Central memory CD8-positive, alpha-beta T cell (primary cell): ENCODE measurements around the gene RAPGEF2.
"Not testable (repeated sequence)": the region's sequence is repeated elsewhere in the genome, so short reads cannot be mapped to it uniquely, and the experiment has no call there.

Source experiments
- ATAC-seq: fragments of 150-1000 bp; cut with Tn5 transposase; replicated peaks from 2 replicates; pipeline ENCODE4 v1.10.0; 2022; ENCODE audit warnings: mild to moderate bottlenecking, moderate FRiP score, moderate number of reproducible peaks; ENCODE audit not compliant: poor library complexity, severe bottlenecking; ENCODE audit errors: extremely low read depth
- DNase-seq, 2 donors: peaks; one replicate each; pipeline ENCODE4 v3.0.0; 2021; ENCODE audit warnings: low spot score in 2 of 2
- H3K27ac Mint-ChIP-seq: one replicate; pipeline ENCODE4 v1.8.0; 2022; ENCODE audit warnings: low read depth, mild to moderate bottlenecking, moderate library complexity, mixed read lengths
- H3K27me3 Mint-ChIP-seq: one replicate; pipeline ENCODE4 v1.8.0; 2022; ENCODE audit warnings: mixed read lengths
- H3K36me3 Mint-ChIP-seq: one replicate; pipeline ENCODE4 v1.8.0; 2022; ENCODE audit warnings: mild to moderate bottlenecking, moderate library complexity, mixed read lengths; ENCODE audit not compliant: insufficient read depth
- H3K4me1 Mint-ChIP-seq: one replicate; pipeline ENCODE4 v1.8.0; 2022; ENCODE audit warnings: mixed read lengths
- H3K4me3 Mint-ChIP-seq: one replicate; pipeline ENCODE4 v1.8.0; 2022; ENCODE audit warnings: mild to moderate bottlenecking, moderate library complexity, mixed read lengths
- H3K9me3 Mint-ChIP-seq: one replicate; pipeline ENCODE4 v1.8.0; 2022; ENCODE audit warnings: mixed read lengths

The RAPGEF2 gene

DNA sequence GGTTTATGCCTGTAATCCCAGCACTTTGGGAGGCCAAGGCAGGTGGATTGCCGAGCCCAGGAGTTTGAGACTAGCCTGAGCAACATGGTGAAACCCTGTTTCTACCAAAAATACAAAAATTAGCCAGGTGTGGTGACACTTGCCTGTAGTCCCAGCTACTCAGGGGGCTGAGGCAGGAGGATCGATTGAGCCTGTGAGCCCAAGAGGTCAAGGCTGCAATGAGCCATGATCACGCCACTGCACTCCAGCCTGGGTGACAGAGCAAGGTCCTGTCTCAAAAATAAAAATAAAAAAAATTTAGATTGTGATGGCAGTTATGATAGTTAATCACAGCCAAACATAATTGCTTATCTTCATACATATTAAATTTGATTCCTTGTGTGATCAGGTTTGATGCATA, 58.6 kb downstream of the RAPGEF2 start:
- not testable (repeated sequence) for H3K9me3 Mint-ChIP-seq, H3K27me3 Mint-ChIP-seq, ATAC-seq, H3K4me3 Mint-ChIP-seq, H3K27ac Mint-ChIP-seq, H3K36me3 Mint-ChIP-seq, DNase-seq
- H3K4me1 Mint-ChIP-seq: peaks cover 11% of the 10 kb centered on the region

DNA sequence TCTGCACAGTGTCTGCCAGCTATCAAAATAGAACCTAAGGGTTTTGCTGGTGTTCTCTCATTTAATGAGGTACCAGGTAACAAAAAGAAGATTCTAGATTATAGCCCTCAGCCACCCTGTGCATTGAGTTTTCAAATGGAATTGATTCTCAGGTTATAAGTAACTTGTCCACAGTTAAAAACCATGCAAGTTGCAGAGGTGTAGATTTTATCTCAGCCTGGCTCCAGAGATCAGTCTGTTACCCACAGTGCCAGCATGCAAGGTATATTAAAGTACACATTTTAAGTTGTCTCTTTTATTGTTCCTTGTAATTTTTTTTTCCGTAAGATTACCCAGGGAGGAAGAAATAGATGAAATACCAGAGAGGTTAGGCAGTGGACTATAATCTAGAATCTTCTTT, 59.7 kb downstream of the RAPGEF2 start:
- H3K36me3 Mint-ChIP-seq: no peaks in the 10 kb centered on the region
- H3K9me3 Mint-ChIP-seq: no peaks in the 10 kb centered on the region
- H3K27ac Mint-ChIP-seq: no peak overlapping the region
- no peak for DNase-seq
- no peaks in the 10 kb centered on the region for H3K27me3 Mint-ChIP-seq
- H3K4me1 Mint-ChIP-seq: peaks cover 18% of the 10 kb centered on the region
- H3K4me3 Mint-ChIP-seq: no peak overlapping the region
- no peak for ATAC-seq

DNA sequence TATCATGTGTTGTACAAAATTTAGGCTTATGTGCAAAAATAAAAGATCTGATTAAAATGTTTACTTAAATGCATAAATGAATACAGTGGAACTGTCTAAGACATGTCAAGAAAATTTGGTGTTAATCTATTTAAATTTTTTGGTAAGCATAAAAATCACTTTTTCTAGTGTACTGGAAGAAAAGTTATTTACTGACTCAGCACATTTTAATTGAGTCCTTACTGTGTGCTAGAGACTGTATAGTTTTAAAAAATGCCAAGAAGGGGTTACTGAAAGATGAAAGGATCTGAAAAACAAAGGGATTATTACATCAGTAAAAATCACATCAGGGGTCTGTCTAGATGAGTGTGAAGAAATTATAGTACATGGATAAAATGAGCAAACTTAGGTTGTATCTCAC, 60.6 kb downstream of the RAPGEF2 start:
- H3K36me3 Mint-ChIP-seq: no peaks in the 10 kb centered on the region
- H3K9me3 Mint-ChIP-seq: no peaks in the 10 kb centered on the region
- H3K4me1 Mint-ChIP-seq: peaks cover 18% of the 10 kb centered on the region
- no peak overlapping the region for H3K4me3 Mint-ChIP-seq
- H3K27ac Mint-ChIP-seq: no peak overlapping the region
- ATAC-seq (no peak), DNase-seq (no peak)
- H3K27me3 Mint-ChIP-seq: no peaks in the 10 kb centered on the region

DNA sequence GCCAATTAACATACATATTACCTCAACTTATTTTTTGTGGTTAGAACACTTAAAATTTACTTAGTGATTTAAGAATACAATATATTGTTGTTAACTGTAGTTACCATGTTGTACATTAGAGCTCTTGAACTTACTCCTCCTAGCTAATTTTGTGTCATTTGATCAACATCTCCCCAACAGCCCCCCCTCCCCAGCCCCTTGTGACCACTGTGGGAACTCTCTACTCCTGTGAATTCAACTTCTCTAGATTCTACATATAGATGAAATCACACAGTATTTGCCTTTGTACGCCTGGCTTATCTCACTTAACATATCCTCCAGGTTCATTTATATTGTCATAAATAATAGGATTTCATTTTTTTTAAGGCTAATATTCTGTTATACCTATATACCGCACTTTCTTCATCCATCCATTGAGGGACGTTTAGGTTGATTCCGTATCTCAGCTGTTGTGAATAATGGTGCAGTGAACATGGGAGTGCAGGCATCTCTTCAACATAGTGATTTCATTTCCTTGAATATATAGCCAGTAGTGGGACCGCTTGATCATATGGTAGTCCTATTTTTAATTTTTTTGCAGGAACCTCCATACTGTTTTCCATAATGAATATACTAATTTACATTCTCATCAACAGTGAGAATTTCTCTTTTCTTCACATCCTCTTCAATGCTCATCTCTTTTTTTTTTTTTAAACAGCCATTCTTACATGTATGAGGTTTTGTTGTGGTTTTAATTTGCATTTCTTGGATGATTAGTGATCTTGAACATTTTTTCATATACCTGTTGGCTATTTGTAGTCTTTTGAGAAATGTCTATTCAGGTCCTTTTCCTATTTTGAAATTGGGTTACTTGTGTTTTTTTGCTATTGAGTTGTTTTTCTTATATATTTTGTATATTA, 66.8 kb downstream of the RAPGEF2 start:
- no peak overlapping the region for H3K4me3 Mint-ChIP-seq
- H3K4me1 Mint-ChIP-seq: peaks cover 31% of the 10 kb centered on the region
- H3K9me3 Mint-ChIP-seq: no peaks in the 10 kb centered on the region
- no peak for DNase-seq
- H3K27ac Mint-ChIP-seq: no peak overlapping the region
- no peak for ATAC-seq
- no peaks in the 10 kb centered on the region for H3K27me3 Mint-ChIP-seq
- peaks cover 1% of the 10 kb centered on the region for H3K36me3 Mint-ChIP-seq

DNA sequence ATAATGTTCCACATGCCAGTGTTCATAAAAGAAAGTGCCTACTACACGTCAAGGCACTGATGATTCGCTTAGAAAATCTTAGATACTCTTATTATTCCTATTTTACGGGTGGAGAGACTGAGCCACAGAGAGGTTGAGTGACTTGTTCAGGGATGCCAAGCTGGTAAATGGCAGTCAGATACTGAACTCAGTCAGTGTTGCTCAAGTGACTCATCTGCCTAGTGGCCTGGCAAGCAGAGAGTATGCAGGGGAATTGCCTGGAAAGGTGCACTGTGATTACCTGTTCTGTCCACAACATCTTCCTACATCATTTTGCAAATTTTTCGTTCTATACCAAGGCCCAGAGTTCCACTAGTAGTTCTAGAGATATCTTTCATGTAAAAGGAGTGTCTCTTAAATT, 68.4 kb downstream of the RAPGEF2 start:
- Mint-ChIP-seq H3K4me3 (no peak overlapping the region), H3K9me3 (no peaks in the 10 kb centered on the region), H3K4me1 (peaks cover 40% of the 10 kb centered on the region), H3K36me3 (peaks cover 1% of the 10 kb centered on the region), H3K27me3 (no peaks in the 10 kb centered on the region), H3K27ac (no peak overlapping the region)
- DNase-seq: no peak
- ATAC-seq: no peak

DNA sequence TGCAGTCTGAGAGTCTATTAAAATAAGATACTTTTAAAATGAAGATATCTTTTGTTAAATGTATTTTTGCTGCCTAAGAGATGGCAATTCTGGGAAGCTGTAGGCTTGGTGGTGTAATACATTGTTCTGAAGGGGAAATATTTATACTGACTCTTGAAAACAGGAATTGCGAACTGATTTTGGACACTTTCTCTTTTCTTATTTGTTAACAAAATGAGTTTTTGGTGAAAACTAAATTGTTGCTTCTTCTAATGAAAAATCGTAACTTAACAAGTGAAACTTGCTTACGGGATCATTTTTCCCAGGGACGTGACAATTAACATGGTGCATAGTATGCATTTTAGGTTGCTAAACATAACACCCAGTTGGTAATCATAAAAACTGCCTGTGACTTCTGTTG, 71.0 kb downstream of the RAPGEF2 start:
- H3K36me3 Mint-ChIP-seq: peaks cover 1% of the 10 kb centered on the region
- no peak for ATAC-seq

DNA sequence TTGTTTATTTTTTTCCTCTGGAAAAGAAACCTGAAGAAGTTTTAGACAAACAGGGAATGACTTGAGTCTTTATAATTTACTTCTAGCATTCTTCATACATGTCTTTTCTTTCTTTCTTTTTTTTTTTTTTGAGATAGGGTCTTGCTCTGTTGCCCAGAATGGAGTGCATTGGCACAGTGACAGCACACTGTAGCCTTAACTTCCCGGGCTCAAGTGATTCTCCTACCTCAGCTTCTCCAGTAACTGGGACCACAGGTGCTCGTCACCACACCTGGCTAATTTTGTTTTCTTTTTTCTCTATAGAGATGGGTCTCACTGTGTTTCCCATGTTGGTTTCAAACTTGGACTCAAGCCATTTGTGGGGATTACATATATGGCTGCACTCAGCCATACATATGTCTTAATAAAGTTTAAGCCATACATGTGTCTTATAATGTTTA, 71.8 kb downstream of the RAPGEF2 start:
- no peak for DNase-seq
- Mint-ChIP-seq H3K27ac (no peak overlapping the region), H3K4me1 (peaks cover 35% of the 10 kb centered on the region), H3K9me3 (no peaks in the 10 kb centered on the region), H3K27me3 (no peaks in the 10 kb centered on the region), H3K36me3 (peaks cover 1% of the 10 kb centered on the region), H3K4me3 (no peak overlapping the region)
- ATAC-seq: no peak

More for the DNA sequence above, 71.0 kb downstream of the RAPGEF2 start:
- H3K27me3 Mint-ChIP-seq: no peaks in the 10 kb centered on the region
- no peak for DNase-seq
- peaks cover 32% of the 10 kb centered on the region for H3K4me1 Mint-ChIP-seq
- H3K27ac Mint-ChIP-seq: no peak overlapping the region
- H3K4me3 Mint-ChIP-seq: no peak overlapping the region
- H3K9me3 Mint-ChIP-seq: no peaks in the 10 kb centered on the region

DNA sequence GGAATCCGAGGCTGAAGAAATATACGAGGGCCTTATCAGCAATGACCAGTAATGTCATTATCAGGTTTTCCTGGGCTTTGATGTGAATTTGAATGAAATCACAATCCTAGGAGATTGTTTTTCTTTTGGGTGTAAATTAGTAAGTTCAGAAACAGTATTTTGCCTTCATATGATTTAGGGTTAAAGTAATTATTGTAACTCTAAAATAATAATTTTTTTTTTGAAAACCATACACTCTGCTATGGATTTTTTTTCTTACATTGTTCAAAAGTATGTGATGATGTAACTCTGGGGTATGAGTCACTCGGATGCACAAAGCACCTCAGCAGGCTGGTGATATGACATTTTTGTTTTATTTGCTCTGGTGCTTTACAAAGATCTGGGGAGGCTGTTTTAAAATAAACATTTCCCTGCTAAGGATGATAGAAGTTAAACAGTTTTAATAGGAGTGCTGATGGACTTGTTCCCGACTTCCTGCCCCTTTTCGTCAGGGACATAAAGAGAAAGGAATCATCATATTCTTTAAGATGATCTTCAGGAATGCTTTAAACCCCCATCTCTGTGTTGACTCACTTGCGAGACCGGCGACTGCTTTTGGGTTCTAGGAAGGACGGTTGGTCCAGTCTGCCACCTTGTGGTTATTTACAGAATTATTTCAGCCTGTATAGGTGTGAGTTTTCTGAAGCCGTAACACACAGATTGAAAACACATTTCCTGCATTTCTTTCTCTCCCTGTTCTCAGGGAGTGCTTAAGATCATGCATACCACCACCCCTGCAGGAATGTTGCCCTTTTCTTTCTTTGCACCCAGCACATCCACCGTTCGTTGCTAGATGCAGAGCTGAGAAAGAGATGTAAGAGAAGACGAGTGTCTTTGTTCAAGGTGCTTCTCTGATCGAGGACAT, 72.5 kb downstream of the RAPGEF2 start:
- peak; percentile 22 to 44 for DNase-seq
- Mint-ChIP-seq H3K36me3 (peaks cover 1% of the 10 kb centered on the region), H3K9me3 (no peaks in the 10 kb centered on the region), H3K27ac (peak overlapping the region; percentile 17), H3K4me1 (peaks cover 36% of the 10 kb centered on the region), H3K4me3 (no peak overlapping the region), H3K27me3 (no peaks in the 10 kb centered on the region)
- ATAC-seq: peak; percentile 84

DNA sequence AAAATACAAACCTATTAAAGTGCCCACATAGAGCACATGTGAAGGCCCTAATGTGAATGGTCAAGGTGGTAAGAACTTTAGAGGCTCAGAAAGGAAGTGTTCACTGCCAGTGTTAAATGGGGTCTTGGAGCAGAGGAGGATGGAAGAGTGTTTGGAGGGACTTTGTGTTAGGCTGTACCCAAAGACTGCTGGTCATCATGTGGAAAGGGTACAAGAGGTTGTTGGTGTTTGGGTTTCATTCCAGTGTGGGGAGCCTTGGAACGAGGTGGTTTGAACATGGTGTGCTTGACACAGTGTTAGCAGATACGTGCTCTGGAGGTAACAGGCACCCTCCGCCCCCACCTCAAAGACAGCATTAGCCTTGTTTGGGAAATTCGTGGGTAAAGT, 73.1 kb downstream of the RAPGEF2 start:
- Mint-ChIP-seq H3K9me3 (no peaks in the 10 kb centered on the region), H3K4me3 (no peak overlapping the region), H3K4me1 (peaks cover 36% of the 10 kb centered on the region), H3K36me3 (no peaks in the 10 kb centered on the region), H3K27me3 (no peaks in the 10 kb centered on the region), H3K27ac (peak overlapping the region; percentile 17)
- DNase-seq: no peak
- ATAC-seq: no peak

DNA sequence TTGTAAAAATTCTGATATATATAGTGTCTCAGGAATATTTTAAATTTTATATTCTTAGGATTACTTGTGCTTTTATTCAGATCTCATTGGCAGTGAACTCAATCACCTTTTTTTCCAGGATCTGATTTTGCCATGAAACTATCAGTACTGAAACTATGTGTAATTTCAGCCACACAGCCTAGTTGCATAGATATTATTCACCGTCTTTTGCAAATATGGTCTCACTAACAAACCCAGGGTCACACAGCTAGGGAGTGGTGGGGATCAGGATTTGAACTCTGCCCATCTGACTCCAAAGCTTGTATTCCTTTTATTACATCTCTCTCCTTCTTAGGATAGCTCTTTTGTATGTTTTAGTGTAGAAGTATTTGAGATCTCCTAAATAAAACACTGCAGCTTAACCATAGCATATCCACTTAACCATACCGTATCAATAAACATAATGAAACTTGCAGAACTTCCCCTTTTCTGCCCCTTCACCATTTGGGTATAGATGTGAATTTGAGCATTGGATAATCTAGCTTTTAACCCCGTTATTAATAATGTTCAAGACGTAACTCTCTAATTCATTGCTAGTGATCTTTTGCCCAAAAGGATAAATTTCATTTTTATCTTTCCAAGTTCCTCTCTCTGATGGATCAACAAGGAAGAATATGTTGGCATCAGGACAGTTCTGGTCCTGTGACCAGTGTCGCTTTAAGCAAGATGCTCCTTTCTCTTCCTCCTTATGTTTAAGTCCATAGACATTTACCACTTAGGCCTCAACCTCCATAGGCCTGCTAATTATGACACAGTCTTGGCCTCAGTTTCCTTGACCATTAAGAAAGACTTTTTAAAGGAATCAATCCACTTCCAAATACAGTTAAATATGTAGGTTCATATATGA, 74.6 kb downstream of the RAPGEF2 start:
- no peaks in the 10 kb centered on the region for H3K36me3 Mint-ChIP-seq
- DNase-seq: no peak
- H3K27me3 Mint-ChIP-seq: no peaks in the 10 kb centered on the region
- ATAC-seq: no peak
- H3K9me3 Mint-ChIP-seq: no peaks in the 10 kb centered on the region
- peaks cover 30% of the 10 kb centered on the region for H3K4me1 Mint-ChIP-seq
- no peak overlapping the region for H3K4me3 Mint-ChIP-seq
- no peak overlapping the region for H3K27ac Mint-ChIP-seq

DNA sequence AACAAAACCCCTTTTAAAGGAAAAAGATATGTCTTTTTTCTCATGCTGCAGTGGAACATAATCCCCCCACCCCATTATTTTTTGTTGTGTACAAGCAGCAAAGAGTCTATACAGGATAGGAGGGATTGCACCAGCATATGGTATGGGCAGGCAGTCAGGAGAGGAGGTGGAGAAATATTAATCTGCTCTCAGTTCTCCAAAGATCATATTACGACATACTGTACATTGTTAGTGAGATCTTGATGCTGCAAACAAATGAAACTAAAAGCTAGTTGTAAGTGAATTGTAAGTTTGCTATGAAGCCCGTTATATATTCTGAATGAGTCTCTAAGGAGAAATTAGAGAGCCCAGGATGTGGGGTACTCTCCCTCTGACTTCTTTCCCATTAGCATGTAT, 75.3 kb downstream of the RAPGEF2 start:
- no peaks in the 10 kb centered on the region for H3K36me3 Mint-ChIP-seq
- no peaks in the 10 kb centered on the region for H3K27me3 Mint-ChIP-seq
- ATAC-seq: no peak
- DNase-seq: no peak
- no peak overlapping the region for H3K4me3 Mint-ChIP-seq
- H3K4me1 Mint-ChIP-seq: peaks cover 24% of the 10 kb centered on the region
- no peaks in the 10 kb centered on the region for H3K9me3 Mint-ChIP-seq
- no peak overlapping the region for H3K27ac Mint-ChIP-seq
